CD4-positive, alpha-beta T cell treated with Interleukin-4 for 4 hours (primary cell): Measurements from ENCODE around the gene CALU.

Experiments
- DNase-seq: peaks from one replicate; pipeline ENCODE4 v3.0.0-alpha.2; 2020

CALU gene

GRCh38 chr7:128815289-128815942, 76.3 kb downstream of the CALU start:
- DNase-seq: no peak

DNA sequence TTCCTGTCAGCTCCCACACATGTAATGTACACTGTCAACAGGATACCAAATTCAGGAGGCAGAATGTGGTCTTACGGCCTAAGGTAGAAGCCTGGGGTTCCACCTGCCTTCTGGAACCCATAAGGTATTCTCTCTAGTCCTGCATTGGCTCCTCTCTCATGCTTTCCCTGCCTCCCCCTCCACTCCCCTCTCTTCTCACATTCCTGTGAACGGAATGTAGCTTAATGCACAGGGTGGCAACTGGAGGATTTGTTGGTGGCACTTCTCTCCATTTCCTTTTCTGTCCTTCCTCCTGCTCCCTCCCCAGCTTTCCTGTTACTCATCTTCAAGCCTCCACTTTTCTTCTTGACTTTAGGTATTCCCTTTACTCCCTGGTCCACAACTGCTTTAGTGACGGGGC, 79.5 kb downstream of the CALU start:
- no peak for DNase-seq
